A549 (cell line): ENCODE results near the gene CAPN11.

ENCODE experiments used
- CEBPB ChIP-seq, 2 experiments: fragments of >200 bp in 1 of 2; sonication (Bioruptor Twin) in 1 of 2; formaldehyde crosslinking in 1 of 2; IDR thresholded peaks; 2 replicates each; pipeline ENCODE4 v1.6.1; 2012 to 2016
- KDM1A ChIP-seq: fragments of 200-600 bp; sonication (generic); IDR thresholded peaks from 2 replicates; pipeline ENCODE4 v1.6.1; 2016; ENCODE audit warnings: low read depth, mild to moderate bottlenecking
- MAFK ChIP-seq: fragments of 450-650 bp; IDR thresholded peaks from 2 replicates; pipeline ENCODE4 v1.6.1; 2014; ENCODE audit not compliant: partially characterized antibody
- MAZ ChIP-seq: fragments of 150-350 bp; IDR thresholded peaks from 2 replicates; pipeline ENCODE4 v1.6.1; 2014; ENCODE audit warnings: antibody characterized with exemption, low read depth, low read length, borderline replicate concordance
- POLR2A ChIP-seq: IDR thresholded peaks from 2 replicates; pipeline ENCODE4 v1.6.1; 2012; ENCODE audit warnings: mild to moderate bottlenecking, low read length
- RAD21 ChIP-seq, 2 experiments: fragments of >200 bp in 1 of 2; sonication (Bioruptor Twin) in 1 of 2; formaldehyde crosslinking in 1 of 2; IDR thresholded peaks in 1 of 2; conservative IDR thresholded peaks in 1 of 2; 2 replicates in 1 of 2; 3 replicates in 1 of 2; pipeline ENCODE4 v1.6.1; 2012 to 2018; ENCODE audit warnings: inconsistent platforms in 1 of 2
- TF ChIP-seq, protein P1 (sequence below): fragments of 200-600 bp; sonication (generic); IDR thresholded peaks from 2 replicates; pipeline ENCODE4 v1.6.1; 2016; ENCODE audit warnings: antibody characterized with exemption, mild to moderate bottlenecking, moderate library complexity
- TF ChIP-seq, protein P2 (sequence below): fragments of >200 bp; sonication (Bioruptor Twin); formaldehyde crosslinking; IDR thresholded peaks from 3 replicates; pipeline ENCODE4 v1.5.1; 2016
- TF ChIP-seq, protein P3 (sequence below): fragments of >200 bp; sonication (Bioruptor Twin); formaldehyde crosslinking; IDR thresholded peaks from 3 replicates; pipeline ENCODE4 v1.6.1; 2016

DNA sequence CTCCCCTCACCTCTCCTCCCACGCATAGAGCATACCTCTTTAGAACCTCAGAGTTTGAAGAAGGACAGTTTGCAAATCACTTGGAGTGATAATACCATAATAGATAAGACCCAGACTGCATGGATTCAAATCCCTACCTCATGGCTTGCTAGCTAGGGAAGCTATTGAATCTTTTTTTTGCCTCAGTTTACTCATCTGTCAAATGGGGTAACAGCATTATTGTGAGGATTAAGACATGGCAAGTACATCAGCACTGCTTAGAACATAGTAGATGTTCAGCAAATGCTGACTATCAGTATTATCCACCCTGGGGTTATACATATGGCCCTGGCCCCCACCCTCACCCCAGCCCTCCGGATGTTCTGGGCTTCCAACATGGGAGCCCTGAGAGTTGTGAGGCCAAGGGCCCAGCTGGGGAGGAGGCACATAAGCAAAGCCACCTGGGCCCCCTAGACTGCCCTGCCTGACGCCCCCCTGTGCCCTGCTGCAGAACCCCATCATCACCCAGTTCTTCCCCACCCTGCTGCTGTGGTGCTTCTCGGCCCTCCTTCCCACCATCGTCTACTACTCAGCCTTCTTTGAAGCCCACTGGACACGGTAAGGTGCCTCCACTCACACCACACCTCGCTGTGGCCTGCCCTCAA lies 9.1 kb upstream of the CAPN11 start:
- TF ChIP-seq, protein P1, sequence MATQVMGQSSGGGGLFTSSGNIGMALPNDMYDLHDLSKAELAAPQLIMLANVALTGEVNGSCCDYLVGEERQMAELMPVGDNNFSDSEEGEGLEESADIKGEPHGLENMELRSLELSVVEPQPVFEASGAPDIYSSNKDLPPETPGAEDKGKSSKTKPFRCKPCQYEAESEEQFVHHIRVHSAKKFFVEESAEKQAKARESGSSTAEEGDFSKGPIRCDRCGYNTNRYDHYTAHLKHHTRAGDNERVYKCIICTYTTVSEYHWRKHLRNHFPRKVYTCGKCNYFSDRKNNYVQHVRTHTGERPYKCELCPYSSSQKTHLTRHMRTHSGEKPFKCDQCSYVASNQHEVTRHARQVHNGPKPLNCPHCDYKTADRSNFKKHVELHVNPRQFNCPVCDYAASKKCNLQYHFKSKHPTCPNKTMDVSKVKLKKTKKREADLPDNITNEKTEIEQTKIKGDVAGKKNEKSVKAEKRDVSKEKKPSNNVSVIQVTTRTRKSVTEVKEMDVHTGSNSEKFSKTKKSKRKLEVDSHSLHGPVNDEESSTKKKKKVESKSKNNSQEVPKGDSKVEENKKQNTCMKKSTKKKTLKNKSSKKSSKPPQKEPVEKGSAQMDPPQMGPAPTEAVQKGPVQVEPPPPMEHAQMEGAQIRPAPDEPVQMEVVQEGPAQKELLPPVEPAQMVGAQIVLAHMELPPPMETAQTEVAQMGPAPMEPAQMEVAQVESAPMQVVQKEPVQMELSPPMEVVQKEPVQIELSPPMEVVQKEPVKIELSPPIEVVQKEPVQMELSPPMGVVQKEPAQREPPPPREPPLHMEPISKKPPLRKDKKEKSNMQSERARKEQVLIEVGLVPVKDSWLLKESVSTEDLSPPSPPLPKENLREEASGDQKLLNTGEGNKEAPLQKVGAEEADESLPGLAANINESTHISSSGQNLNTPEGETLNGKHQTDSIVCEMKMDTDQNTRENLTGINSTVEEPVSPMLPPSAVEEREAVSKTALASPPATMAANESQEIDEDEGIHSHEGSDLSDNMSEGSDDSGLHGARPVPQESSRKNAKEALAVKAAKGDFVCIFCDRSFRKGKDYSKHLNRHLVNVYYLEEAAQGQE, result no peak
- TF ChIP-seq MAFK (no peak), POLR2A (no peak), KDM1A (no peak), RAD21 (conservative IDR thresholded peaks at IDR 0.05 in 1 of 2, IDR thresholded peaks at IDR 0.05 in 1 of 2) (no peak), CEBPB (IDR thresholded peaks at IDR 0.05) (no peak), MAZ (no peak)
- TF ChIP-seq, protein P2, sequence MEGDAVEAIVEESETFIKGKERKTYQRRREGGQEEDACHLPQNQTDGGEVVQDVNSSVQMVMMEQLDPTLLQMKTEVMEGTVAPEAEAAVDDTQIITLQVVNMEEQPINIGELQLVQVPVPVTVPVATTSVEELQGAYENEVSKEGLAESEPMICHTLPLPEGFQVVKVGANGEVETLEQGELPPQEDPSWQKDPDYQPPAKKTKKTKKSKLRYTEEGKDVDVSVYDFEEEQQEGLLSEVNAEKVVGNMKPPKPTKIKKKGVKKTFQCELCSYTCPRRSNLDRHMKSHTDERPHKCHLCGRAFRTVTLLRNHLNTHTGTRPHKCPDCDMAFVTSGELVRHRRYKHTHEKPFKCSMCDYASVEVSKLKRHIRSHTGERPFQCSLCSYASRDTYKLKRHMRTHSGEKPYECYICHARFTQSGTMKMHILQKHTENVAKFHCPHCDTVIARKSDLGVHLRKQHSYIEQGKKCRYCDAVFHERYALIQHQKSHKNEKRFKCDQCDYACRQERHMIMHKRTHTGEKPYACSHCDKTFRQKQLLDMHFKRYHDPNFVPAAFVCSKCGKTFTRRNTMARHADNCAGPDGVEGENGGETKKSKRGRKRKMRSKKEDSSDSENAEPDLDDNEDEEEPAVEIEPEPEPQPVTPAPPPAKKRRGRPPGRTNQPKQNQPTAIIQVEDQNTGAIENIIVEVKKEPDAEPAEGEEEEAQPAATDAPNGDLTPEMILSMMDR, result no peak
- TF ChIP-seq, protein P3, sequence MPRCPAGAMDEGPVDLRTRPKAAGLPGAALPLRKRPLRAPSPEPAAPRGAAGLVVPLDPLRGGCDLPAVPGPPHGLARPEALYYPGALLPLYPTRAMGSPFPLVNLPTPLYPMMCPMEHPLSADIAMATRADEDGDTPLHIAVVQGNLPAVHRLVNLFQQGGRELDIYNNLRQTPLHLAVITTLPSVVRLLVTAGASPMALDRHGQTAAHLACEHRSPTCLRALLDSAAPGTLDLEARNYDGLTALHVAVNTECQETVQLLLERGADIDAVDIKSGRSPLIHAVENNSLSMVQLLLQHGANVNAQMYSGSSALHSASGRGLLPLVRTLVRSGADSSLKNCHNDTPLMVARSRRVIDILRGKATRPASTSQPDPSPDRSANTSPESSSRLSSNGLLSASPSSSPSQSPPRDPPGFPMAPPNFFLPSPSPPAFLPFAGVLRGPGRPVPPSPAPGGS, result no peak
